IPS DF 4.7 (cell line): ENCODE measurements around the gene MYOG.

Experiments
- DNase-seq: peaks from one replicate; pipeline ENCODE4 v3.0.0-alpha.2; 2013; ENCODE audit warnings: low spot score; ENCODE audit errors: extremely low read depth

The MYOG gene

GRCh38 chr1:203072002-203072602 lies 13.7 kb downstream of the MYOG start:
- DNase-seq: no peak

DNA sequence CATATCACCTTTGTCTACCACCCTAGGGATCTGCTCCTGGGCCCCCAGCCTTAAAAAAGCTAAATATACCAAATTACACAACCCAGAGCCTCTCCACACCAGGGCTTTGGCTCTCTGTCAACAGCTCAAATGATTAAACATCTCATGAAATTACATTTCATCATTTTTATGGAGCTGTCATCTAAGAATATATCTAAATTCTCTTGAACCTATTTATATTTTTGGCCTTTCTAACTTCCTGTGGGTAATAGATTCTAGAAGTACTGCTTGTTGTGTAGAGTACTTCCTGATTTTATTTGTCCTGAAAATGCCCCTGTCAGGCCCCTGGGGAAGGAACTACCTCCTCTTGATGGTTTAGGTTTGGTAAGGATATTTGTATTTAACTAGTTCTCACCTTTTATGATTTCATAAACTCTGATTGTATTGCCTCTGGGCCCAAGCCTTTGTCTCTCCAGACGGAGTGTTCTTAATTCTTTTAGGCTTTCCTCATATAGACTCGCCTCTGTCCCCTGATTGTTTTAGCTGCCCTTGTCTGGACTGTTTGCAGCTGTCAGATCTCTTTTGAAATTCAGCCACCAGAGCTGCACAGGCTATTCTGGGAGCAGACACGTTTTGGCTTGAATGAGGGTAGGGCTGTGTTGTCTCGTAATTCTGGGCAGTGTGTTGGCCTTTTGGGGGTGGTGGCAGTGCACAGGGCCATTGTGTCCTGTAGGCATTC lies 16.6 kb downstream of the MYOG start:
- DNase-seq: no peak

DNA sequence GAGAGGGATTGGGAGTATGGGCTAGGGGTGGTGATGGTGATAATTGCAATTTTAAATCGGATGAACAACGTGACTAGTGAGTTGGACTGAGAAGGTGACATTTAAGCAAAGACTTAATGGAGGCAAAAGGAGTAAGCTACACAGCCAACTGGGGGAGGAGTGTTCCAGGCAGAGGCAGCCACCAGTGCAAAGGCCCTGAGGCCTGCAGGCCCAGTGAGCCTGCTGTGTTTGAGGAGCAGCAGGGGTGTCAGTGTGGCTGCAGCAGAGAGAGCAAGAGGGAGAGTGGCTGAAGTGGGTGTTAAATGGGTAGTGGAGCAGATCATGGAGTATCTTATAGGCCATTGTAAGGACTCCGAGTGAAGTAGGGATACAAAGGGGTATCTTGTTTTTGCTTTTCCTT lies 18.8 kb downstream of the MYOG start:
- DNase-seq: no peak

DNA sequence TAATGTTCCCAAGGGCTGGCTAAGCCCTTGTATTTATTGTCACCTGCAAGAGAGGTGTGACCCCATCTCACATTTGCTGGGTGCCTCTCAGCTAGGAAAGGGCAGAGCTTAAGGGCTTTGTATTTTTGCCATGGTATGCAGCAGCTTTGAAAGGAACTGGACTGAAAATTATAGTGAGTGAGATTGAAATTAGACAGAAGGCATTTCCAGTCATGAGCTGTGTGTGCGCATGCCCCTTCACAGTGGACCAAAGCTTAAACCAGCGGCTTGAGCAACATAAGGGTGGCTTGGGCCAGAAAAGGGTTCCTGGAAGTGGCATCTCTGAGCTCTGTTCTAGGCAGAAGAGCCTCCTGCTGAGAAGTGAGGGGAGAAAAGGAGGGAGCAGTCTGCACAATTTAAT lies 19.8 kb downstream of the MYOG start:
- no peak for DNase-seq

DNA sequence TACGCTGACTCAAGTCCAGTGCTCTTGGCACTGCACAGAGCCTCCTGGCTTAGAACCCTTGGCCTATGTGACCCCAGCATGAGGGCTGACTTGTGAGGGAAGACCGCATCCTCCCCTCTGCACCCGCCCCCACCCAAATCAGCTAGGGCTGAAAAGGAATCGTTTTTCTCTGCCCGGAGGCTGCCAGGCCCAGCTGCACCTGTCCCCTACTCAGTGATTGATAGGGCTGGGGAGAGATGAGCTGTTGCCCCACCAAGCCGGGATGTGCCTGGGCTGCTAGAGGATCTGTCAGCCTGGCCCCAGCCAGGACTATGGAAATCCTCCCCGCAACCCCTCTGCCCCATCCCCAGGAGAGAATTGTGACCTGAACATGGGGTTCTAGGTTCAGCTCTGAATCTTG lies 20.6 kb downstream of the MYOG start:
- no peak for DNase-seq

DNA sequence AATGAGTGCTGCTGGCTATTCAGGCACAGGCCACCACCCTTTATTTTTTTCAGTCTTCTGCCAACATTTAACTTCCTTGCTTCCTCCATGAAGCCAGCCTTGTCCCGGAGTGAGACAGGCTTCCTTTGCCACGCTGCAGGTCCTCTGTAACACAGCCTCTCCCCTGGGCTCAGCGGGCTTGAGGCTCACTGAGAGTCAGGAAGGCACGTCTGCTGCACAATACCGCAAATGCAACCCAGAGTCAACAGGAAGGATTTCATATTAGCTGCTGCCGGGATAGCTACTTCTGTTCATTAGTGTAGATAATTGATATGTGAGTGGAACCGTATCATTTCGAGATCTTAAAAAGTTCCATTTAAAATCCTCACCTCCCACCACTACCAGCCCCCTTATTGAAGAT lies 22.5 kb downstream of the MYOG start:
- no peak for DNase-seq

- DNase-seq: no peak
Observed at GRCh38 chr1:203060115-203060514, 25.7 kb downstream of the MYOG start.

- DNase-seq: no peak
Observed at GRCh38 chr1:203059485-203059884, 26.3 kb downstream of the MYOG start.

DNA sequence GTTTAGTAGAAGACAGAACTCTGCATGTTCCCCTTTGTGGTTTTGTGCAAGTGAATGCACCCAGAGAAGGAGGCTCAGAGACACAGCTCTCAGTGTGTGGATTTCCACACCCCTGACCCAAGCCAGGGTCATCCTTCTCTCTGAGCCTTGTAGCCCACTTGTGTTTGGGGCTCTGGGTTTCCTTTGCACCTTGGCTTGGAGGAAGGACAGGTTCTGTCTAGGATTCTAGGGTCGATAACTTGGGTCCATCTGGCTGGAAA lies 27.2 kb downstream of the MYOG start:
- no peak for DNase-seq

DNA sequence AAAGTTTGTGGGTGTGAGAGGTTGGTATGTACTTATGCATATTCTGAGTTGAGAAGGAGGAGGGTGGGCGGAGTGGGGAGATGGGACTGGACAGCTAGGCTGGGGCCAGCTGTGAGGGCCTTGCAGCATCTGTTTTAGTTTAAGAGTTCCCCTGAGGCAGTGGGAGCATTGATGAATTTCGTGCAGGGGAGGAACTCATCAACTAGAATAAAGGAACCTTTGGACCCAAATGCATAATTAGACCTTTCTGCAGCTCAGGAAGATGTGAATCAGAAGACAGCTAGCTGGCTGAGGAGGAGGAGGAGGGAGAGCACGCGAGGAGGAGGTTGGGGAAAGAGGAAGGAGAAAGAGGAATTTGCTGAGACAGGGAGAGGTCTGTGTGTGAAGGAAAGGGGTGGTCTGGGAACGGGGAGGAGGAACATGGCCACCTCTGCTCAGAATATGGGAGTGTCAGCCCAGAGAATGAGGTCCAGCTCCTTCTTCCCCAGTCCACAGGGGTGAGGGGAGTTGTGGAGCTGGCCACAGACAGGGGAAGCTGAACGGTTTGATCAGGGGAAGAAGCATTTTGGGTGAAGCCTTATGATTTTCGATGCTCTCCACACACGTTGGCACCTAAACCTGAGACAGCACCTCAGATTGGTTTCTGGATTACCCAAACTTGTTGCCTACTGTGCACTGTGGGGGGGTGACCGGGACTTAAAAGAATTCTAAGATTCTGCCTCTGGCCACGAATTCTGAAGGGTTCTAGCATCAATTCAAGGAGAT lies 27.7 kb downstream of the MYOG start:
- DNase-seq: no peak

- no peak for DNase-seq
Observed at GRCh38 chr1:203056516-203056915, 29.3 kb downstream of the MYOG start.

DNA sequence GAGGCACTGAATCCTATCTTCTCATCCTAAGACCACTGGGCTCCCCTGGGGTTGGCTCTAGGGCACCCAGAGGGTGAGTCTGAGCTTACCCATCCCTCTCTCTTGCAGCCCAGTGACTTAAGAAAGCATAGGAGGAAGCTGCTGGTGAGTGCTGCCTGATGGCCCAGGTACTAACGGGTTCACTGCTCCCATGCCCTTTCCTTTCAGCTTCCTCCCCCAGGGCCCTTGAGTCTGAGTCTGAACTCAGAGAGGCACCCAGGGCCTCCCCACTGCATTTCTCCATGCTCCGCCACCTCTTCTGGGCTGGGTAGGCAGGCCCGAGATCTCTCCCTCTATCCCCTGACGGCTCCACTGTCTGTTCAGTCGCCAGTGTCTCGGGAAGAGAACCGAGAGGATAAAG lies 29.8 kb downstream of the MYOG start:
- no peak for DNase-seq

GRCh38 chr1:203055161-203055799 lies 30.5 kb downstream of the MYOG start:
- no peak for DNase-seq

DNA sequence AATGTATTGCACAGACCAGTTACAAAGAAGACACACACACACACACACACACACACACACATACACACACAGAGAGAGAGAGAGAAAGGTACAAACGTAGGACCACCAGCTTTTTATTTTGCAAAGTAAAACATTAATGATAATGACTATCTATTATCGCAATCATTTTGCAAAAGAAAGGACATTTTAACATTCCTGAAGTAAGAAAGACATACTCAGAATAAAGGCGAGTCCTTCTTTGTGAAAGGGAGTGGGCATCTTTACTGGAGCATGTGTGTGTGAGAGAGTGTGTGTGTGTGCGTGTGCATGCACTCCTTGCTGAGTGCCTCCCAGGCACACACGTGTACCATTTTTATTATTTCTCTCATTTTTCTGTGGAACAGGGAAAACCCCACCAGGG lies 31.2 kb downstream of the MYOG start:
- DNase-seq: no peak

- no peak for DNase-seq
Observed at GRCh38 chr1:203054184-203054583, 31.6 kb downstream of the MYOG start.

DNA sequence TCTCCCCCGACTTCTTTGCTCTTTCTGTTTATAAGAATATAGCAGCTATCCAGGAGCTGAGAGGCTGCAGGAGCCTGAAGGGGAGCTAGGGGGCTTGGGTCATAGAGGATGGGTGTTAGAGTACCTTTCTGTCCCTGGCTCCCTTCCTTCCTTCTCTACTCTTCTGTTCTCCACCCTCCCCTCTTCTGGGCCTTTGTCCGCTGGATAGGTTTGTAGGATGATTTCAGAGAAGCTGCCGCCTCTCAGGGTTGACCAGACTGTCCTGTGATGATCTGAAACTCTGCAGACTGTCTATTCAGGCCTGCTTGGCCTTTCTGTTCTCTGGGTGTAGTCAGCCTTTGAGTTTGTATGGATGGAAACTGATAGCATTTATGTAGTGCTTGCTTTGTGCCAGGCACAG lies 33.2 kb downstream of the MYOG start:
- no peak for DNase-seq

DNA sequence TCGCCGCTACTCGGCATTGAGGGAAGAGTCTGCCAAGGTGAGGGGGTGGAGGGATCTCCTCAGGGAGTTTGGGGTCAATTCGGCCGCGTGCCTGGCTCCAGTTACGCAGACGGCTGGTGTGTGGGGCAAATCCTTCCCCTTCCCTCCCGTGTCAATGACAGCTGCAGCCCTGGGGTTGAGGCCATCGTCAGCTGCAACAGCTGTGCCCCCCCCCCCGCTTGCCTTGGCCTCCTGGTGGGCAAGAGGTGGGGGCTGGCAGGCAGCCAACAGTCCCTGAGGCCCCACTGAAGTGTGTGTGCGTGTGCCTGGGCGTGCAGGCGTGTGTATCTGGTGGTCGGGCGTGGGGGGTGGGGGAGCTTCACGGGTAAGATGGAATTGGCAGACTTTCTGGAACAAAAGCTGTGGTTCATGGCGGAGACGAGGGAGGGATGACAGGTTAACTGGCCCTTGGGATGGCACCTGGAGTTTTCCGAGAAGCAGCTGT lies 33.9 kb downstream of the MYOG start:
- DNase-seq: no peak

DNA sequence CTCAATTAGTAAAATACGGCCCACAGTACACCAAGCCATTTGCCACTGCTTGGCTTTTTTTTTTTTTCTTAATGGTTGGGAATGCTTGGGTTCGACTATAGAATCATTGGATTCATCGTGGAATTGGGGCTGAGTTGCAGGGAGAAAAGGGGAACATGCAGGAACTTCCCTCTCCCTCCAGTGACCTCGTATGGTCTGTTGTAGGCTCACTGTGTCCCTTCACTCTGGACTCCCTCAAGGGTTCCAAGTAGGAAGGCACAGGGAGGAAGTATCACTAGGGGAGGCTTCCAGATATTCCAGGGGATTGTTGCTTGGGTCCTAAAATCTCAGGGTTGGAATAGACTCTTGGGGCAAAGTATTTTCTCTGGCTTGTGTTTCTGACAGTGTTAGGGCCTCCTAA lies 35.0 kb downstream of the MYOG start:
- no peak for DNase-seq

DNA sequence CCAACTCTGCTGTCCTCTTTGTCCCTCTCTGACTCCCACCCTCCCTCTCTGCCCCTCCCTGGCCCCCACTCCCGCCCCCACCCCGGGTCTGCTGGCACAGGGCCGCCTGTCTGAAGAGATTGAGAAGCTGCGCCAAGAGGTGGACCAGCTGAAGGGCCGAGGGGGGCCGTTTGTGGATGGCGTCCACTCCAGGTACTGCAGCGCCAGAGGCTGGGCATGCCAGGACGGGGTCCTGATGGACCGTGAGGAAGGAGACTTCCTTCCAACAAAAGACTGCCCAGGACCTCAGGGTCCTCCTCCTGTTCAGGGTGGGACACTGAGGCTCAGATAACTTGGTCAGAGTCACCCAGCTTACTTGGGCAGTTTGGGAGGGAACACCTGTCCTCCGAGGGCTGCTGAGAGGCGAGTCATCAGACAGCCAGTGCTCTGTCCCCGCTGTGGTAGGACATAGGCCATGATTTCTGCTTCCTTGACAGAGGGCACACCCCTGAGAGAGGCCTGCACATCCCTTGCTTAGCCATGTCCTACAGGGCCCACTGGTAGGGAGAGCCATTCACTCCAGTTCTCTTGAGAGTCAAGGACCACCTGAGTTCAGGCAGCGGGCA lies 36.1 kb downstream of the MYOG start:
- DNase-seq: no peak

DNA sequence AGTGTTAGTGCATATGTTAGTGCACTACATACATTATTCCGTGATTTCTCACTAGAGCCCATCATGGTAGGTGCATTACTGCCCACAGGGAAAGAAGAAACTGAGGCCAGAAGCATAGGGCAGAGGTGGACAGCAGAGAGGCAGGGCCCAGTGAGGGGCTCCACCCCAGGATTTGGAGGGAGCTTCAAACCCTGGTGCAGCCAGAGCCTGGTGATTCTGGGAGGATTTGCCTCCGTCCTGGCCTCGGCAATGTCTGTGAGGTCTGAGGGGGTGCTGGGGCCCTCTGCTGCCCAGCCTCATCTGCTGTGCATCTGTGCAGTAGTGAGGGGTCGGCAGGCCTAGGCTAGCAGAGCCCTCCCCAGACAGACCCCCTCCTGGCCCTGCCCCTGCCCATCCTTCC lies 36.7 kb downstream of the MYOG start:
- DNase-seq: no peak

- DNase-seq: no peak
Observed at GRCh38 chr1:203048555-203049051, 37.2 kb downstream of the MYOG start.

GRCh38 chr1:203048086-203048485 lies 37.7 kb downstream of the MYOG start:
- no peak for DNase-seq
